Medulla oblongata (tissue), 1 donor: ENCODE data around the gene RHBDF2.

Source experiments
- DNase-seq: peaks from one replicate; pipeline ENCODE4 v3.0.0-alpha.2; 2015; ENCODE audit errors: extremely low spot score

RHBDF2 gene

DNA sequence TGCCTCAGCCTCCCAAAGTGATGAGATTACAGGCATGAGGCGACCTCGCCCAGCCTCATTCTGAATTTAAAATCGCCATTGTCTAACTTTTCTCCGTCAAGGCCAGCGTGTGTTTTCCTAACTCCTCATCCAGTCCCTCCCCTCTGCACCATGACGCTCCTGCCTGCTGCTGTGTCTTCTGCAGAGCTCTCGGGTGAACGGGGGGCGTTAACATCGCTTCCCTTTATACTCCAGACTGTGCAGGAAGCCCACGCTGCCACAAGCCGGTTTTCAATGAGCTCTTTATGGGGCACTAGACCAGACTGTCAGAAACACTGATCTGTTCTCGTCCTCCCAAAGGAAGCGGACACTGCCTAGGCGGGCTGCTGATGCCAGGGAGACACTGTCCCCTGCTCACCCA, 20.6 kb downstream of the RHBDF2 start:
- no peak for DNase-seq

GRCh38 chr17:76479515-76480060, 21.6 kb downstream of the RHBDF2 start:
- DNase-seq = no peak

- no peak for DNase-seq
These were observed 22.3 kb downstream of the RHBDF2 start for GRCh38 chr17:76478730-76479514.

DNA sequence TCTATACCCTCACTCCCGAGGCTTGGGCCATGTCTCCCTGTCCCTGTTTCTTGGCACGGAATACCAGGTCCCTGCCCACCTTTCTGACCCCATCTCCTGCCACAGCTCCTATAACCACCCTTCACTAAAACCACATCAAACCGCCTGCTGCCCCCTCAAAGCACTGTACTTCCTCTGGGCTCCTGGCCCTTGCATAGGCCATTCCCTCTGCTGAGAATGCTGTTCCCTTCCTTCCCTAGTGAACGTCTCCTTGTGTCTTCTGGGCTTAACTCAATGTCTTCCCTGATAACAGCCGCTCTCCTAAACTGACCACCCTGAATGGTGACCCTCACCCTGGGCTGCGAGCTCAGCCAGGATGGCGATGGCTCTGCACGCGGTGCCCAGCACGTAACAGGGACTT, 23.1 kb downstream of the RHBDF2 start:
- no peak for DNase-seq

- no peak for DNase-seq
These were observed 23.6 kb downstream of the RHBDF2 start for GRCh38 chr17:76477576-76477975.

GRCh38 chr17:76476736-76477135, 24.5 kb downstream of the RHBDF2 start:
- no peak for DNase-seq

DNA sequence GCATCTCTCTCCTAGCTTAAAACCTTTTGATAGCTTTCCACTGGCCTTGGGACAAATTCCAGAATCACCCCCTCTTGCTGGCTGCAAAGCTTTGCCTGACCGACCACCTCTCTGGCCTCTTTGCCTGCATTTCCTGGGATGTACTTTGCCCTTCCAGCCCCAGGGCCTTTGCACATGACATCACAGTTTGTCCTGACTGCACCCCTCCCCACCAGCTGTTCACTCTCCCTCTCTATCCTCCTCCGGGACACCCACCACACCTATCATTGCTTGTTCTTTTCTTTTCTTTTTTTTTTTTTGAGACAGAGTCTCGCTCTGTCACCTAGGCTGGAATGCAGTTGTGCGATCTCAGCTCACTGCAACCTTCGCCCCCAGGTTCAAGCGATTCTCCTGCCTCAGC, 25.9 kb downstream of the RHBDF2 start:
- DNase-seq = no peak

GRCh38 chr17:76474894-76475293, 26.3 kb downstream of the RHBDF2 start:
- no peak for DNase-seq

DNA sequence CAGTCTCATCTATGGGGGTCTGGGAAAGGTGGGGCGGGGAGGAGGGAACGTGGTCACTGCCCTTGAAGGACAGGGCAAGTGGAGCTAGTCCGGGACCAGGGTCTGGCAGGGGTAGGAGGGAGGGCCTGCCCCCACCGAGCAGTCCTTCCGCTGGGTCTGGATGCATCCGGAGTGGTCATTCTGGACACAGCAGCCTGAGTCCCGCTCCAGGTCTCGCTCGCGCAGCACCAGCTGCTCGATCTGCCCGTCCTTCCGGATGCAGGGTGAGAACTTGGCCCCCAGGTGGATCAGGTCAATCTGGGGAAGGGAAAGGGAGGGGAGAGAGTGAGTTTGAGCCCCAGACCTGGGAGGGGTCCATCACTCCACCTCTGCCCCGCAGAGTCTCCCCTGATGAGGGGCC, 27.0 kb downstream of the RHBDF2 start:
- no peak for DNase-seq

GRCh38 chr17:76473541-76473985, 27.7 kb downstream of the RHBDF2 start:
- DNase-seq = no peak

GRCh38 chr17:76472726-76473125, 28.5 kb downstream of the RHBDF2 start:
- DNase-seq = no peak

GRCh38 chr17:76472258-76472645, 29.0 kb downstream of the RHBDF2 start:
- DNase-seq = no peak

- no peak for DNase-seq
These were observed 29.5 kb downstream of the RHBDF2 start for GRCh38 chr17:76471498-76472257.

DNA sequence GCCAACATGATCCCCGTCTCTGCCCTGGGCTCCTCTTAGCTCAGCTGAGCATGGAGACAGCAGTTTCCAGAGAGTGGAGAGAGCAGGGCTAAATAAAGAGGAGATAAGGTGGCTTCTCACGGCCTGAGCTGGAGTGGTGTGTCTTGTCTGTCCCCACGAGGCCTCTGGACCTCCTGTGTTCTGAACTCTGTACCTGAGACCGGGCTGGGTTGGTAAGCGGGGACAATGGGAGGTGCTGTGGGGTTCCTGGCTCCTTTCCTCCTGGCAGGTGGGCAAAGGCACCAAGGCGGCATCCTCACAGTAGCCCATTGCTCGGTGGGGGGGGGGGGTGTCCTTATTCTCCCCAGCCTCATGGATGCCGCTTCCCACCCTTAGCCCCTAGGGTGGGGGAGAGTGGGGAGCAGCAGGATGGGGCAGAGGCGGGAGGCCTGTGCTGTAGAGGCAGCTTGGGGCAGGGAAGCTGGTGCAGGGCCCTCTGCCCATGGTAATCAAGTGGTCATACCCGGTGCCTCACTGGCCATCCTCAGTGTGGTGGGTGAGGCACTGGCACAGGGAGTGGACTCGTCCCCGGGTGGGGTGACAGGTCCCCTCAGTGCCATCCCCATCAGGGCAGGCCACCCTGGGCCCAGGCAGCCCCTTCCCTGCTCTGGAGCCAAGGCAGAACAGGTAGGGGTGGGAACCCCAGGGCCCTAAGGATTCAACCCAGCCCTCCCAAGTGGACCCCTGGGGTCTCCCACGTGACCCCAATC, 31.1 kb downstream of the RHBDF2 start:
- DNase-seq = no peak

- no peak for DNase-seq
These were observed 31.9 kb downstream of the RHBDF2 start for GRCh38 chr17:76469076-76469990.

- no peak for DNase-seq
These were observed 32.6 kb downstream of the RHBDF2 start for GRCh38 chr17:76468634-76469010.

DNA sequence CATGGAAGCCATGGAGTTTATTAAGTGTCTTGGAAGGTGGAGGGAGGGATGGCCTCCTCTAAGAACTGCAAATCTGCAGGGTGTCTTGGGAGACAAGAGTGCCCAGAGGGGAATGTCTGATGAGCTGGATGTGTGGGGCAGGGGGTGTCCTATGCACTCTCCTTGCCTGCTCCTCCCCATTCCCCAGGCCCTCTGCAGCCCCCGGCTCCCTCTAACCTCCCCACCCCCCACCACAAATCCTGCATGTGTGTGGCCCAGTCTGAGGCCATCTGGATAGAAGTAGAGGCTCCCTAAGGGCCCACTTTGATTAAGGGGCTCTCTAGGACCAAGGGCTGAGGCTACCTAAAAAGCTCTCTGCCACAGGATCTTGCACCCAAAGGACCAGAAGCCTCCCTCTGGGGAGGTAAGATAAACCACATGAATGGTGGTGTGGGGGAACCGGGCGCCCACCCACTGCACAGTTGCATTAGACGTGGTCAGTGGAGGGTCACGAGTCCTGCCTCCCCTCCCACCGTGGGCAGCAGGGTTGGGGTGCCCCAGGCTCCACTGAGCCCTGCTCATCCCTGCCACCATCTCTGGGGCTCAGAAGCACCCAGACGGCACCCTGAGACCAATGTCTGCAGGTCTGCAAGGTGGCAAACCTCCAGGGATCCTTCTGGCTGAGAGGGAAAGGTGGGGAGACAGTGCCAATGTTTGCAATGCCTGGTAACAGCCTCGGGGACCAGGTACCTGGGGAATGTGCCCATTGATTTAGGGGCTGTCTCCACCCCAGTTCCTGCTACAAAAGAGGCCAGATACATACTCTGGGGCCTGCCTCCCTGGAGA, 33.2 kb downstream of the RHBDF2 start:
- DNase-seq = no peak

- DNase-seq = no peak
These were observed 33.9 kb downstream of the RHBDF2 start, which contains the start of gene AANAT for GRCh38 chr17:76467366-76467765. AANAT (plus strand) TSS chr17:76467603; CDS start chr17:76468747, 1,144 bp downstream.

DNA sequence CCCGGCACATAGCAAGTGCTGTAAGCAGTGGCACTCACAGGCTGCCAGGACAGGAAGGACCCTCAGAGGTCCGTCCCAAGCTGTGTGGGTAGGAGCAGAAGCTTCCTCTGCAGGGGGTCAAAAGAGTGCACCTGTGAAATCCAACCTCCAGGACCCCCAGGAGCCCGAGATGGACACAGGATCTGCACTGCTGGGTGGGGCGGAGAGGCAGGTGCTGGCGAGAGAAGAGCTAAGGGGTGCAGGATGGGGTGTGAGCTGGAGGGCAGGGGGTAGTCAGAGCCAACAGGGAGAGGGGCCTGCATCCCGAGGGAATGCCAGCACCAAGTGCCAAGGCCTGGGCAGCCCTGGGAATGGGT, 34.5 kb downstream of the RHBDF2 start:
- no peak for DNase-seq
